ENCODE measurements around the gene OXTR.

OXTR gene

GRCh38 chr3:8769088-8769822, at the start of gene OXTR:
Gene OXTR (minus strand): TSS chr3:8769613. CDS start chr3:8768187, 1,426 bp downstream.
- DNase-seq: peak; percentile 92

GRCh38 chr3:8817486-8817885, 48.1 kb upstream of the OXTR start:
- no peak for DNase-seq

DNA sequence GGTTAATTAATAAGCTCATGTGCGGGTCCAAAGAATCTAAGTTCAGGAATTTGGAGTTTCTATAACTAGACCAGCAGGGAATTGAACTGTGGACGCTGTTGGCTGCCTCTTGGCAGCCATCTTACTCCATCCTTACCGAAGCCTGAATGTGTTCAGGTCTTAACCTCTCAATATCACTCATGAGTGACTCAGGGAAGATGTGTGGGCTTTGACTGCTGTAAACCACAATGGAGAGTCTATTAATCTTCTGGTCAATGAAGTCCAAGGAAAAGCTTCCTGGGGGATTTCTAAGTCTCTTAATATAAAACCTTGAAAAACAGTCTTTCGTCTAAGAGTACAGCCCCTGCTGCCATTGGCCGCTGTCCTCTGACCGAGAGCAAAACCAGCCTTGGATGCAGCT, 46.7 kb upstream of the OXTR start:
- DNase-seq: peak; percentile 22

- no peak for DNase-seq
These were observed 44.0 kb upstream of the OXTR start for GRCh38 chr3:8813411-8813810.

- DNase-seq: no peak
These were observed 41.1 kb upstream of the OXTR start for GRCh38 chr3:8810561-8810960.

DNA sequence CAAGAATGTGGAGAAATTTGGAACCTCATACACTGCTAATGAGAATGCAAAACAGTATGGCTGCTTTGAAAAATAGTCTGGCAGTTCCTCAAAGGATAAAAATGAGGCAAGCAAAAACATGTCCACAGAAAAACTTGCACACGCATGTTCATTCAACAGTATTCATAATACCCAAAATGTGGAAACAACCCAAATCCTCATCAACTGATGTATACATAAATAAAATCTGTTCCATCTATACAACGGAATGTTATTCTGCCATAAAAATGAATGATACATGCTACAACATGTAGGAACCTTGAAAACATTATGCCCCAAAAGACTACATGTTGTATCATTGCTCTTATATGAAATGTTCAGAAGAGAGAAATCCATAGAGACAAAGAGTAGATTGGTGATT, 36.4 kb upstream of the OXTR start:
- no peak for DNase-seq

DNA sequence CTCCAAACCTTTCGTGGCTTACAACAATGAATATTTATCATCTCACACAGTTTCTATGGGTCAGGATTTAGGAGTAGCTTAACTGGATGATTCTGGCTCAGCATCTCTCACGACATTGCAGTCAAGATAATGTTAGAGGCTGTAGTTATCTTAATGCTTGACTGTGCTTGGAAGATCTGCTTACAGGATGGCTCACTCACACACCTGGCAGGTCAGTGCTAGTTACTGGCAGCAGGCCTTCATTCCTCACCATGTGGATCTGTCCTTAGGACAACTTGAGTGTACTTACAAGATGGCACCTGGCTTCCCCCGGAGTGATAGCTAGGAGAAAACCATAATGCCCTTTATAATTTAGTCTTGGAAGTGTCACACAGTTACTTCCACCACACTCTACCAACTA, 32.8 kb upstream of the OXTR start:
- DNase-seq: no peak

GRCh38 chr3:8800016-8800415, 30.6 kb upstream of the OXTR start:
- peak; percentile 34 for DNase-seq

DNA sequence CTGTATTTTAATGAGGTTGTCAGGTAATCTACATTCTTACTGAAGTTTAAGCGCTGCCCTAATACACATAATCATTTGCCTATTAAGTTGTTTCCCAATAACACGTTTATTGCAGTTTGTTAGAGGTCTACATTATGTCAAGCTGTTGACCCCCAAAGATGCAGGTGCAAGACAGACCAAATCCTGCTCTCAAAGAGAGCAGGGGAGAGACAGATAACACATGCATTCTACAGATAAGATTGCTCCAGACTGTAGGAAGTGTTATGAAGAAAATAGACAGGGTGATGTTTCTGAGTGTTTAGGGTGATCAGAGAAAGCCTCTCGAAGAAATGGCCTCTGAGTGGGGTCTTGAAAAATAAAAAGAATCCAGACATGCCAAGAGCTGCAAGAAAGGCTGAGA, 24.8 kb upstream of the OXTR start:
- DNase-seq: no peak

GRCh38 chr3:8793242-8793641, 23.8 kb upstream of the OXTR start:
- DNase-seq: peak; percentile 87

- DNase-seq: no peak
These were observed 21.1 kb upstream of the OXTR start for GRCh38 chr3:8790529-8790928.

- DNase-seq: no peak
These were observed 15.4 kb upstream of the OXTR start for GRCh38 chr3:8784676-8785435.

DNA sequence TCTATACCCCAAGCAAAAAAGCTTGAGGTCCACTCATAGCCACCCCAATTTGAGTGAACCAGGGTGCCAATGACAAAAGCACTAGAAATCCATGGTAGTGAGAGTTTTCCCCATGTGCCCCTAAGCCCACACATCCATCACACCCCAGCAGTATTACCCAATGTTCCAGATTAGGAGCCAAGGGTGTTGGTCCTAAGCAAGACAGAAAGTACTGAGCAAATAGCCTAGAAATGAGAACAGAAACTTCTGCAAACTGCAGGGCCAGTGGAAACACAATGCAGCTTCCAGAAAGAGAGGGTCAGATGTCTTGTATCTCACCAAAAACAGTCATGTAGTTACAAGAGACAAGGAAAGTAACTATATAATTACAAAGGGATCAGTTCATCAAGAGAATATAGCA, 10.9 kb upstream of the OXTR start:
- DNase-seq: no peak

DNA sequence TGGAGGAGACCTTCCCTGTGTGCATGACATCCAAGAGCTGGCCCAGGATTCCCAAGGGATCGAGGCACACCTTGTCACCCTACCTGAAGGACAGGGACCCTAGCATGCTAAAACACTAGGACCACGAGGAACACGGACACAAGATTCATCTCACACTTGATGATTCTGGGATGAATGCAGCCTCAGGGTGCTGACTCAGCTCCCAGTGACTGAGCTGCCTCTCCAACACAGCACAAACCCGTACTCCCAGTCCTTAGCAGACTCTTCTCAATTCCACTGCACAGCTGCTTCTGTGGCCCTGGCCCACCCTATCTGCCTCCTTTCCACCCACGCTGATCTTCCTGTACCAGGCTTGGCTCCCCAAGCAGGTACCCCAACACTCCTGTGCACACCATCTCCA, 9.1 kb upstream of the OXTR start:
- DNase-seq: peak; percentile 64

DNA sequence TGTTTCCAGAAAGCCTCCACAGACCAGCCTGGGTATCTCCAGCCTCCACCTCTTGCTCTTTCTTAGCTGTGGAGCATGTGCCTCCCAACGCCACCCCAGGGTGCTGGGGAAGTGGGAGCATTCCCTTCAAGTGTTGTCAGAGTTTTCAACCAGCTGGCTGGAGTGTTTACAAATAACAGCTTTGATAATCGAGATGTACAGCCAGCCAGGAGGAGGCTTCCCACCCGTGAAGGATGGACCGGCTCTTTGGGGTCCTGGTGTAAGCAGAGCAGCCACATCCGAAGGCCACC, 8.5 kb upstream of the OXTR start:
- DNase-seq: no peak

GRCh38 chr3:8777201-8777977, 8.0 kb upstream of the OXTR start:
- DNase-seq: no peak

DNA sequence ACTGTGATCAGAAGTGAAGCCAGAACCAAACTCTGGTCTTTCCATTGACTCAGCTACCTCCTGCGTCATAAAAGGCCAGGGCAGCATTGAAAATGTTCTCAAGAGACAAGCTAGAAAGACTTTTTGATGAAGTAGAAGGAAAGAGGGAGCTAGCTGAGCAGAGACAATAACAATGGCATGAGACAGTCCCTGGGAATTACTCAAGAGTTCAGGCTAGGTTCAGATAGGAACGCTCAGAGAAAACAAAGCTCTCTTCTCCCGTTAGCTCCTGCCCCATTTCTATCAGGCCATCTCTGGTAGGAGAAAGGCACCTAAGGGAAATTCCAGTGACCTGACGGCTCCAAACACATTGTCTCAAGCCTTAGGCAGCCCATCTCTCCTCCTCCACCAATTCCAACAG, 7.0 kb upstream of the OXTR start:
- DNase-seq: peak; percentile 94

DNA sequence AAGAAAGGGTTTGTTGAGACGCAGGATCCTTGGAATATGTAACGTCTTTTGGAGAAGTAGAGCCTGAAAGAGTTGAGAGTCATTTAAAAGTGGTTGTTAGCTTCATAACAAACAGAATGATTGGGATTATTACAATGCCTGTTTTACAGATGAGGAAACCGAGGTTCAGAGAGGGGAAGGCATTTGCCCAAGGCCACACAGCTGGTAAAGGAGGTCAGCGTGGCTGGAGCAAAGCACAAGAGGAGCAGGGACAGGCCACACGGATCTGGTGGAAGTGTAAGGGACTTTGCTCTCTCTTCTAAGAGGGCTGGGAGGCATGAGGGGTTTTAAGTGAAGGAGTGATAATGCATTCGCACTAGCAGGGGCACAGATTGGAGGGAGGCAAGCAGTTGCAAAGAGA, 6.2 kb upstream of the OXTR start:
- DNase-seq: no peak

- DNase-seq: no peak
These were observed 5.8 kb upstream of the OXTR start for GRCh38 chr3:8775181-8775580.

DNA sequence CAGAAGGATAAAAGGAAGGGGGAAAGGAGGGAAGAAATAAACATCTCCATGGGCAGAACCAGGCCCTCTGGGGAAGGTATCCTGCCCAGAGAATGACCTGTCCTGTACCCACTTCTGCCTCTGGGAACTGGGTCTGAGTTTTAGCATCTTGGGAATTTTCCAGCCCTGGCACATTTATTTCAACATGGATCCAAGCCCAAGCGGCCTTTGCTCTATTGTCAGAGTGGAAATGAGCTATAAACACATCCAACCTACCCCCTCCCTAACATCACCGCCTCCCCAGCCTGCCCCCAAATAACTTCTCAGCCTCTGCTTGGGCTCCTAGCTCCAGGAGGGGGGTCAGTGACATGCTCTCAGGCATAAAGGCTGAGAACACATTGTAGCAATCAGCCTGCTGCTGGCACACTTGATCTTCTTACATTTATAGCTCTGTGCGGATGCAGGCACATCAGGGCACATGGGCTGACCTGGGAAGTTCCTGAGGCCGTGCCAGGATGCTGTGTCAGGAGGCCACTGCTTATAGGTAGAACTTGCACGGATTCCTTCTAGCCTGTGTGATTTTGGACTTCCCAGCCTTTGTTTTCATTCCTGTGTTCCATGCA, 4.6 kb upstream of the OXTR start:
- DNase-seq: no peak

- DNase-seq: peak; percentile 50
These were observed 887 bp downstream of the OXTR start for GRCh38 chr3:8768364-8769087.

DNA sequence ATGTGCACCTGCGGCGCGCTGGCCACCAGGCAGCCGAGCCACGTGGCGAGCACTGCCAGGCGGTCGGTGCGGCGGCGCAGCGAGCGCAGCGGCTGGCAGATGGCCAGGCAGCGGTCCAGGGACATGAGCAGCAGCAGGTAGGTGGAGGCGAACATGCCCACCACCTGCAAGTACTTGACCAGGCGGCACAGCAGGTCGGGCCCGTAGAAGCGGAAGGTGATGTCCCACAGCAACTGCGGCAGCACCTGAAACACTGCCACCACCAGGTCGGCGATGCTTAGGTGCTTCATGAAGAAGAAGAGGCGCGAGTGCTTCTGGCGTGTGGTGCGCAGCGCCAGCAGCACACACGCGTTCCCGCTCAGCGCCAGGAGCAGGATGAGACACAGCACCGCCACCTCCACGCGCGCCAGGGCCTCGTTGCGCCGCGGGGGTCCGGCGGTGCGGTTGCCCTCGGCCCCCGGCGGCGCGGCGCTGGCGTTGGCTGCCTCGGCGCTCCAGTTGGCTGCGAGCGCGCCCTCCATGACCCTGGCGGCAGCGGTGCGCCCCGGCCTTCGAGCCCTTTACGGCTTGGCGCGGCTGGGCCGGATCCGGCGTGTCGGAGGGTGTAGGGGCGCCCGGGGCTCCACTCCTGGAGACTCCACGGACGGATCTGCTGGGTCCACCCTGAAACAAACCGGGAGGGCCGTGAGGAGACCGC, 1.6 kb downstream of the OXTR start:
- peak; percentile 50 for DNase-seq

All from EL (cell line).